Smooth muscle cell (in vitro differentiated cells): ENCODE results near the gene SH2D4B. TPM values are rescaled to one million over a fixed set of nuclear protein-coding genes. Genes with fewer than 3 reads are reported as not detected.

Source experiments
- DNase-seq: peaks from one replicate; lab custom pipeline; 2025; ENCODE audit not compliant: unreplicated experiment; lab: John Stamatoyannopoulos, UW
- H2AFZ ChIP-seq: fragments of 200-600 bp; sonication (generic); 2 replicates; pipeline ENCODE4 v1.6.0; 2016; ENCODE audit warnings: antibody characterized with exemption, low read depth, mild to moderate bottlenecking
- H3F3A ChIP-seq: fragments of 200-600 bp; sonication (generic); 2 replicates; pipeline ENCODE4 v1.6.0; 2017; ENCODE audit warnings: antibody characterized with exemption, low read depth
- H3K27ac ChIP-seq: fragments of 200-600 bp; sonication (generic); 2 replicates; pipeline ENCODE4 v1.5.1; 2016; ENCODE audit warnings: low read depth, mild to moderate bottlenecking
- H3K27me3 ChIP-seq: fragments of 200-600 bp; sonication (generic); 2 replicates; pipeline ENCODE4 v1.6.1; 2016; ENCODE audit warnings: low read depth, mild to moderate bottlenecking
- H3K36me3 ChIP-seq: fragments of 200-600 bp; sonication (generic); 2 replicates; pipeline ENCODE4 v1.5.1; 2016; ENCODE audit warnings: low read depth
- H3K4me1 ChIP-seq: fragments of 200-600 bp; sonication (generic); 2 replicates; pipeline ENCODE4 v1.5.1; 2016; ENCODE audit warnings: low read depth
- H3K4me2 ChIP-seq: fragments of 200-600 bp; sonication (generic); 2 replicates; pipeline ENCODE4 v1.6.0; 2016; ENCODE audit warnings: mild to moderate bottlenecking
- H3K4me3 ChIP-seq: fragments of 200-600 bp; sonication (generic); 2 replicates; pipeline ENCODE4 v1.5.1; 2016; ENCODE audit warnings: mild to moderate bottlenecking
- H3K79me2 ChIP-seq: fragments of 200-600 bp; sonication (generic); 2 replicates; pipeline ENCODE4 v1.6.0; 2016; ENCODE audit warnings: low read depth, mild to moderate bottlenecking
- H3K9ac ChIP-seq: fragments of 200-600 bp; sonication (generic); 2 replicates; pipeline ENCODE4 v1.6.0; 2016; ENCODE audit warnings: low read depth
- H3K9me3 ChIP-seq: fragments of 200-600 bp; sonication (generic); replicated peaks from 2 replicates; pipeline ENCODE4 v1.5.1; 2016; ENCODE audit warnings: low read depth
- H4K20me1 ChIP-seq: fragments of 200-600 bp; sonication (generic); 2 replicates; pipeline ENCODE4 v1.6.0; 2016; ENCODE audit warnings: low read depth
- CTCF ChIP-seq: fragments of 200-600 bp; sonication (generic); IDR thresholded peaks from 2 replicates; pipeline ENCODE4 v1.5.1; 2017; ENCODE audit warnings: borderline replicate concordance, mild to moderate bottlenecking, antibody characterized with exemption; ENCODE audit not compliant: insufficient read depth, poor library complexity, severe bottlenecking
- WGBS: methylation state at CpG from one replicate; pipeline ENCODE4 v1.1.7; 2016; ENCODE audit warnings: low lambda C conversion rate; 5-methylcytosine and 5-hydroxymethylcytosine counted together
- polyA plus RNA-seq: library from polyadenylated mRNA; unstranded; fragments of >200 nt; fragmentation: Nextera tagmentation; extraction: Ambion mirVana; gene quantifications from 2 replicates; pipeline ENCODE4 v1.2.1, GENCODE V29; 2016
- total RNA-seq: library from RNA; depleted of rRNA; stranded (reverse); fragments of >200 nt; gene quantifications from 2 replicates; pipeline ENCODE4 v1.2.3, GENCODE V29; 2014

SH2D4B gene
- total and polyA plus RNA-seq, 2 experiments from 2014 or later = 0.13 TPM; not detected in 1

GRCh38 chr10:80630324-80630723 lies 92.6 kb downstream of the SH2D4B start:
- no peak overlapping the region for H3K4me3 ChIP-seq
- H3F3A ChIP-seq = no peaks in the 10 kb centered on the region
- H3K27me3 ChIP-seq = no peaks in the 10 kb centered on the region
- no peak overlapping the region for H2AFZ ChIP-seq
- 100% methylated on average over 1 of the region's 1 CpG for WGBS
- H4K20me1 ChIP-seq = no peaks in the 10 kb centered on the region
- H3K27ac ChIP-seq = no peak overlapping the region
- H3K9ac ChIP-seq = no peak overlapping the region
- DNase-seq = no peak
- no peaks in the 10 kb centered on the region for H3K4me1 ChIP-seq
- H3K36me3 ChIP-seq = no peaks in the 10 kb centered on the region
- H3K79me2 ChIP-seq = no peaks in the 10 kb centered on the region
- TF ChIP-seq CTCF = no peak
- no peak overlapping the region for H3K4me2 ChIP-seq
- no peaks in the 10 kb centered on the region for H3K9me3 ChIP-seq

- TF ChIP-seq CTCF = no peak
- H3F3A ChIP-seq = no peaks in the 10 kb centered on the region
- no peaks in the 10 kb centered on the region for H3K36me3 ChIP-seq
- H3K27ac ChIP-seq = no peak overlapping the region
- no peak for DNase-seq
- H3K9me3 ChIP-seq = no peaks in the 10 kb centered on the region
- no peaks in the 10 kb centered on the region for H3K4me1 ChIP-seq
- H3K79me2 ChIP-seq = no peaks in the 10 kb centered on the region
- H2AFZ ChIP-seq = no peak overlapping the region
- H3K27me3 ChIP-seq = no peaks in the 10 kb centered on the region
- no peak overlapping the region for H3K4me2 ChIP-seq
- WGBS = 85% methylated on average over 7 of the region's 7 CpGs
- H3K9ac ChIP-seq = no peak overlapping the region
- H3K4me3 ChIP-seq = no peak overlapping the region
- H4K20me1 ChIP-seq = no peaks in the 10 kb centered on the region
Observed at GRCh38 chr10:80632742-80633141, 95.0 kb downstream of the SH2D4B start.

GRCh38 chr10:80633383-80633860 lies 95.7 kb downstream of the SH2D4B start:
- no peak overlapping the region for H3K4me2 ChIP-seq
- no peaks in the 10 kb centered on the region for H3K36me3 ChIP-seq
- H3K4me1 ChIP-seq = no peaks in the 10 kb centered on the region
- H4K20me1 ChIP-seq = no peaks in the 10 kb centered on the region
- no peak overlapping the region for H3K9ac ChIP-seq
- no peak for TF ChIP-seq CTCF
- 80% methylated on average over 4 of the region's 4 CpGs for WGBS
- H3K4me3 ChIP-seq = no peak overlapping the region
- no peak overlapping the region for H2AFZ ChIP-seq
- H3F3A ChIP-seq = no peaks in the 10 kb centered on the region
- no peaks in the 10 kb centered on the region for H3K27me3 ChIP-seq
- H3K79me2 ChIP-seq = no peaks in the 10 kb centered on the region
- H3K9me3 ChIP-seq = no peaks in the 10 kb centered on the region
- H3K27ac ChIP-seq = no peak overlapping the region
- DNase-seq = no peak

GRCh38 chr10:80633910-80634309 lies 96.2 kb downstream of the SH2D4B start:
- no peaks in the 10 kb centered on the region for H3K9me3 ChIP-seq
- no peak overlapping the region for H3K4me3 ChIP-seq
- no peaks in the 10 kb centered on the region for H3K27me3 ChIP-seq
- H4K20me1 ChIP-seq = no peaks in the 10 kb centered on the region
- no peaks in the 10 kb centered on the region for H3F3A ChIP-seq
- H3K36me3 ChIP-seq = no peaks in the 10 kb centered on the region
- H3K4me1 ChIP-seq = no peaks in the 10 kb centered on the region
- no peak overlapping the region for H2AFZ ChIP-seq
- H3K79me2 ChIP-seq = no peaks in the 10 kb centered on the region
- no peak overlapping the region for H3K27ac ChIP-seq
- H3K4me2 ChIP-seq = no peak overlapping the region
- 98% methylated on average over 7 of the region's 7 CpGs for WGBS
- no peak for TF ChIP-seq CTCF
- DNase-seq = no peak
- no peak overlapping the region for H3K9ac ChIP-seq
